WTC11 (cell line): ENCODE results near the gene ADCY5. TPM values are rescaled to one million over a fixed set of nuclear protein-coding genes. Genes with fewer than 3 reads are reported as not detected.

Experiments
- ATAC-seq: fragments of 200-7000 bp; cut with Tn5 transposase; 2 replicates; pipeline ENCODE4 v1.10.0; 2021; ENCODE audit warnings: mild to moderate bottlenecking, moderate library complexity
- CTCF ChIA-PET: fragments of 300-600 bp; sonication (Branson Sonifier 250); formaldehyde crosslinking; loops from one replicate; lab custom pipeline; 2021; ENCODE audit warnings: antibody characterized with exemption; lab: Charles Lee
- POLR2A ChIA-PET: fragments of 350-600 bp; sonication (Branson Sonifier 250); formaldehyde crosslinking; loops from one replicate; lab custom pipeline; 2021; ENCODE audit warnings: antibody characterized with exemption; lab: Charles Lee
- DNase-seq: peaks from one replicate; pipeline ENCODE4 v3.0.0; 2021; ENCODE audit warnings: low spot score
- H3K27ac Mint-ChIP-seq: 2 replicates; pipeline ENCODE4 v1.8.0; 2021; ENCODE audit warnings: mixed read lengths
- H3K27me3 Mint-ChIP-seq: 2 replicates; pipeline ENCODE4 v1.8.0; 2021; ENCODE audit warnings: low read depth, mild to moderate bottlenecking, moderate library complexity, mixed read lengths
- H3K36me3 Mint-ChIP-seq: 2 replicates; pipeline ENCODE4 v1.8.0; 2021; ENCODE audit warnings: mixed read lengths
- H3K4me1 Mint-ChIP-seq: 2 replicates; pipeline ENCODE4 v1.8.0; 2022; ENCODE audit warnings: mixed read lengths
- H3K4me3 Mint-ChIP-seq: 2 replicates; pipeline ENCODE4 v1.8.0; 2021; ENCODE audit warnings: mild to moderate bottlenecking, moderate library complexity, mixed read lengths
- H3K9me3 Mint-ChIP-seq: 2 replicates; pipeline ENCODE4 v1.8.0; 2021; ENCODE audit warnings: mixed read lengths
- ARID4B ChIP-seq: sonication (generic); formaldehyde crosslinking; IDR thresholded peaks from 2 replicates; pipeline ENCODE4 v1.8.0; 2023; ENCODE audit warnings: missing genetic modification reagents, mild to moderate bottlenecking, borderline replicate concordance
- CREB1 ChIP-seq: sonication (generic); formaldehyde crosslinking; IDR thresholded peaks from 2 replicates; pipeline ENCODE4 v1.8.0; 2023; ENCODE audit warnings: mild to moderate bottlenecking, missing genetic modification reagents
- ELF4 ChIP-seq: sonication (generic); formaldehyde crosslinking; IDR thresholded peaks from 2 replicates; pipeline ENCODE4 v1.8.1; 2022; ENCODE audit warnings: low read depth, mild to moderate bottlenecking, moderate library complexity, missing genetic modification reagents
- ETV6 ChIP-seq: sonication (generic); formaldehyde crosslinking; IDR thresholded peaks from 2 replicates; pipeline ENCODE4 v1.8.1; 2022; ENCODE audit warnings: mild to moderate bottlenecking, missing genetic modification reagents
- GRHL2 ChIP-seq: fragments of 250-450 bp; sonication (Bioruptor Pico); IDR thresholded peaks from 2 replicates; pipeline ENCODE4 v1.8.0; 2022; ENCODE audit warnings: mild to moderate bottlenecking, moderate library complexity; ENCODE audit not compliant: insufficient replicate concordance, severe bottlenecking
- IRF2 ChIP-seq: sonication (generic); formaldehyde crosslinking; IDR thresholded peaks from 2 replicates; pipeline ENCODE4 v1.8.0; 2022; ENCODE audit warnings: low read depth, missing genetic modification reagents, borderline replicate concordance
- JAZF1 ChIP-seq: fragments of 250-450 bp; sonication (Bioruptor Pico); IDR thresholded peaks from 2 replicates; pipeline ENCODE4 v1.9.0; 2021; ENCODE audit warnings: moderate library complexity, mild to moderate bottlenecking, inconsistent platforms
- STAT6 ChIP-seq: sonication (generic); formaldehyde crosslinking; conservative IDR thresholded peaks from 2 replicates; pipeline ENCODE4 v1.8.1; 2023; ENCODE audit warnings: mild to moderate bottlenecking, low read depth, missing genetic modification reagents, moderate library complexity
- TCF7 ChIP-seq: sonication (generic); formaldehyde crosslinking; IDR thresholded peaks from 2 replicates; pipeline ENCODE4 v1.8.0; 2022; ENCODE audit warnings: mild to moderate bottlenecking, low read depth, missing genetic modification reagents, moderate library complexity
- ZBTB43 ChIP-seq: sonication (generic); formaldehyde crosslinking; IDR thresholded peaks from 2 replicates; pipeline ENCODE4 v1.8.1; 2023; ENCODE audit warnings: mild to moderate bottlenecking, missing genetic modification reagents
- ZNF219 ChIP-seq: sonication (generic); formaldehyde crosslinking; IDR thresholded peaks from 2 replicates; pipeline ENCODE4 v1.8.0; 2023; ENCODE audit warnings: missing genetic modification reagents, mild to moderate bottlenecking, borderline replicate concordance
- ZNF317 ChIP-seq: sonication (generic); formaldehyde crosslinking; IDR thresholded peaks from 2 replicates; pipeline ENCODE4 v1.8.1; 2023; ENCODE audit warnings: low read depth, mild to moderate bottlenecking, moderate library complexity, missing genetic modification reagents, borderline replicate concordance
- total RNA-seq: library from RNA; stranded (reverse); gene quantifications from 3 replicates; pipeline ENCODE4 v1.2.3, GENCODE V29; 2021
- TF ChIP-seq, protein P1 (sequence below): fragments of 250-450 bp; sonication (Bioruptor Pico); IDR thresholded peaks from 2 replicates; pipeline ENCODE4 v2.1.2; 2022; ENCODE audit warnings: mild to moderate bottlenecking, moderate library complexity
- TF ChIP-seq, protein P2 (sequence below): sonication (generic); formaldehyde crosslinking; IDR thresholded peaks from 2 replicates; pipeline ENCODE4 v1.8.1; 2023; ENCODE audit warnings: mild to moderate bottlenecking, missing genetic modification reagents, moderate library complexity
- TF ChIP-seq, protein P3 (sequence below): sonication (generic); formaldehyde crosslinking; IDR thresholded peaks from 2 replicates; pipeline ENCODE4 v1.8.1; 2022; ENCODE audit warnings: low read depth, missing genetic modification reagents, borderline replicate concordance
- TF ChIP-seq, protein P4 (sequence below): sonication (generic); formaldehyde crosslinking; IDR thresholded peaks from 2 replicates; pipeline ENCODE4 v1.8.0; 2023; ENCODE audit warnings: mild to moderate bottlenecking, missing genetic modification reagents

The ADCY5 gene
- total RNA-seq, 1 experiment from 2014 or later = 23.5 TPM

DNA sequence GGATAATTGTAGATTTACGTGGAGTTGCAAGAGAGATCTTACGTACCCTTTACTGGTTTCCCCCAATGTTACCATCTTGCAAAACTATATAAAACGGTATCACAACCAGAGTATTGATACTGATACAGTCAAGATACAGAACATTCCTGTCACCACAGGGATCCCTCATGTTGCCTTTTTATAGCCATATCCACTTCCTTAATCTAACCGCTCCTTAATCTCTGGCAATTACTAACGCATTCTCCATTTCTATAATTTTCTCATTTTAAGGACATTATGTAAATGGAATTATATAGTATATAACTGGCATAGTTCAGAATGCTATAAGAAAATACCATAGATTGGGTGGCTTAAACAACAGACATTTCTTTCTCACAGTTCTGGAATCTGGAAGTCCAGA is 186.0 kb downstream of the ADCY5 start:
- ChIA-PET CTCF (no interaction called here), POLR2A (no interaction called here)
- DNase-seq (no peak), ATAC-seq (no peak)
- TF ChIP-seq STAT6 (no peak), ZNF219 (CRISPR knock-in tag) (no peak), ARID4B (CRISPR knock-in tag) (no peak)
- Mint-ChIP-seq H3K27ac (no peak overlapping the region), H3K9me3 (peaks cover 9% of the 10 kb centered on the region; the same call in 1 of the 2 replicates), H3K36me3 (peaks cover 3% of the 10 kb centered on the region; the same call in 1 of the 2 replicates), H3K4me3 (no peak overlapping the region), H3K27me3 (no peaks in the 10 kb centered on the region), H3K4me1 (peaks cover 4% of the 10 kb centered on the region)

GRCh38 chr3:123262226-123262625 is 186.7 kb downstream of the ADCY5 start:
- H3K4me3 Mint-ChIP-seq = no peak overlapping the region
- TF ChIP-seq, protein P1, sequence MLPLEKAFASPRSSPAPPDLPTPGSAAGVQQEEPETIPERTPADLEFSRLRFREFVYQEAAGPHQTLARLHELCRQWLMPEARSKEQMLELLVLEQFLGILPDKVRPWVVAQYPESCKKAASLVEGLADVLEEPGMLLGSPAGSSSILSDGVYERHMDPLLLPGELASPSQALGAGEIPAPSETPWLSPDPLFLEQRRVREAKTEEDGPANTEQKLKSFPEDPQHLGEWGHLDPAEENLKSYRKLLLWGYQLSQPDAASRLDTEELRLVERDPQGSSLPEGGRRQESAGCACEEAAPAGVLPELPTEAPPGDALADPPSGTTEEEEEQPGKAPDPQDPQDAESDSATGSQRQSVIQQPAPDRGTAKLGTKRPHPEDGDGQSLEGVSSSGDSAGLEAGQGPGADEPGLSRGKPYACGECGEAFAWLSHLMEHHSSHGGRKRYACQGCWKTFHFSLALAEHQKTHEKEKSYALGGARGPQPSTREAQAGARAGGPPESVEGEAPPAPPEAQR (CRISPR knock-in tag) = no peak
- TF ChIP-seq JAZF1 = no peak
- TF ChIP-seq, protein P2, sequence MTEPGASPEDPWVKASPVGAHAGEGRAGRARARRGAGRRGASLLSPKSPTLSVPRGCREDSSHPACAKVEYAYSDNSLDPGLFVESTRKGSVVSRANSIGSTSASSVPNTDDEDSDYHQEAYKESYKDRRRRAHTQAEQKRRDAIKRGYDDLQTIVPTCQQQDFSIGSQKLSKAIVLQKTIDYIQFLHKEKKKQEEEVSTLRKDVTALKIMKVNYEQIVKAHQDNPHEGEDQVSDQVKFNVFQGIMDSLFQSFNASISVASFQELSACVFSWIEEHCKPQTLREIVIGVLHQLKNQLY (CRISPR knock-in tag) = no peak
- TF ChIP-seq, all 79 proteins: peak for 0
- ATAC-seq (no peak), DNase-seq (no peak)
- ChIA-PET POLR2A (no interaction called here), CTCF (no interaction called here)
- H3K27ac Mint-ChIP-seq = no peak overlapping the region
- peaks cover 4% of the 10 kb centered on the region for H3K4me1 Mint-ChIP-seq
- H3K27me3 Mint-ChIP-seq = no peaks in the 10 kb centered on the region
- H3K9me3 Mint-ChIP-seq = peaks cover 8% of the 10 kb centered on the region; the same call in 1 of the 2 replicates
- peaks cover 3% of the 10 kb centered on the region; the same call in 1 of the 2 replicates for H3K36me3 Mint-ChIP-seq

- ATAC-seq = no peak
- TF ChIP-seq TCF7 (no peak), ETV6 (CRISPR knock-in tag) (no peak), ELF4 (CRISPR knock-in tag) (no peak), ZBTB43 (CRISPR knock-in tag) (no peak), ZNF317 (CRISPR knock-in tag) (no peak), IRF2 (no peak), CREB1 (CRISPR knock-in tag) (no peak), GRHL2 (CRISPR knock-in tag) (no peak)
- TF ChIP-seq, protein P3, sequence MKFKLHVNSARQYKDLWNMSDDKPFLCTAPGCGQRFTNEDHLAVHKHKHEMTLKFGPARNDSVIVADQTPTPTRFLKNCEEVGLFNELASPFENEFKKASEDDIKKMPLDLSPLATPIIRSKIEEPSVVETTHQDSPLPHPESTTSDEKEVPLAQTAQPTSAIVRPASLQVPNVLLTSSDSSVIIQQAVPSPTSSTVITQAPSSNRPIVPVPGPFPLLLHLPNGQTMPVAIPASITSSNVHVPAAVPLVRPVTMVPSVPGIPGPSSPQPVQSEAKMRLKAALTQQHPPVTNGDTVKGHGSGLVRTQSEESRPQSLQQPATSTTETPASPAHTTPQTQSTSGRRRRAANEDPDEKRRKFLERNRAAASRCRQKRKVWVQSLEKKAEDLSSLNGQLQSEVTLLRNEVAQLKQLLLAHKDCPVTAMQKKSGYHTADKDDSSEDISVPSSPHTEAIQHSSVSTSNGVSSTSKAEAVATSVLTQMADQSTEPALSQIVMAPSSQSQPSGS (CRISPR knock-in tag) = no peak
- TF ChIP-seq, protein P4, sequence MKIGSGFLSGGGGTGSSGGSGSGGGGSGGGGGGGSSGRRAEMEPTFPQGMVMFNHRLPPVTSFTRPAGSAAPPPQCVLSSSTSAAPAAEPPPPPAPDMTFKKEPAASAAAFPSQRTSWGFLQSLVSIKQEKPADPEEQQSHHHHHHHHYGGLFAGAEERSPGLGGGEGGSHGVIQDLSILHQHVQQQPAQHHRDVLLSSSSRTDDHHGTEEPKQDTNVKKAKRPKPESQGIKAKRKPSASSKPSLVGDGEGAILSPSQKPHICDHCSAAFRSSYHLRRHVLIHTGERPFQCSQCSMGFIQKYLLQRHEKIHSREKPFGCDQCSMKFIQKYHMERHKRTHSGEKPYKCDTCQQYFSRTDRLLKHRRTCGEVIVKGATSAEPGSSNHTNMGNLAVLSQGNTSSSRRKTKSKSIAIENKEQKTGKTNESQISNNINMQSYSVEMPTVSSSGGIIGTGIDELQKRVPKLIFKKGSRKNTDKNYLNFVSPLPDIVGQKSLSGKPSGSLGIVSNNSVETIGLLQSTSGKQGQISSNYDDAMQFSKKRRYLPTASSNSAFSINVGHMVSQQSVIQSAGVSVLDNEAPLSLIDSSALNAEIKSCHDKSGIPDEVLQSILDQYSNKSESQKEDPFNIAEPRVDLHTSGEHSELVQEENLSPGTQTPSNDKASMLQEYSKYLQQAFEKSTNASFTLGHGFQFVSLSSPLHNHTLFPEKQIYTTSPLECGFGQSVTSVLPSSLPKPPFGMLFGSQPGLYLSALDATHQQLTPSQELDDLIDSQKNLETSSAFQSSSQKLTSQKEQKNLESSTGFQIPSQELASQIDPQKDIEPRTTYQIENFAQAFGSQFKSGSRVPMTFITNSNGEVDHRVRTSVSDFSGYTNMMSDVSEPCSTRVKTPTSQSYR (CRISPR knock-in tag) = no peak
These were observed 187.2 kb downstream of the ADCY5 start for GRCh38 chr3:123261666-123262065.

More at GRCh38 chr3:123261666-123262065, 187.2 kb downstream of the ADCY5 start:
- H3K36me3 Mint-ChIP-seq = peaks cover 3% of the 10 kb centered on the region; the same call in 1 of the 2 replicates
- H3K4me1 Mint-ChIP-seq = peaks cover 4% of the 10 kb centered on the region
- no peaks in the 10 kb centered on the region for H3K27me3 Mint-ChIP-seq
- no peak overlapping the region for H3K4me3 Mint-ChIP-seq
- peaks cover 3% of the 10 kb centered on the region; the same call in 1 of the 2 replicates for H3K9me3 Mint-ChIP-seq
- POLR2A ChIA-PET = no interaction called here
- no peak overlapping the region for H3K27ac Mint-ChIP-seq
- CTCF ChIA-PET = no interaction called here
- no peak for DNase-seq
